Ovary (tissue), 3 donors: ENCODE data around the gene DENND1A.

Experiments used
- CTCF ChIP-seq, 3 donors: fragments of 450-650 bp in 2 of 3; fragments of 200-600 bp in 1 of 3; IDR thresholded peaks; one replicate each; pipeline versions ENCODE4 v1.5.1 to v1.8.0; 2016 to 2022; ENCODE audit warnings: antibody characterized with exemption in 3 of 3, mild to moderate bottlenecking in 1 of 3
- EP300 ChIP-seq: sonication (generic); formaldehyde crosslinking; IDR thresholded peaks from one replicate; pipeline ENCODE4 v1.6.1; 2017; ENCODE audit warnings: antibody characterized with exemption
- POLR2A ChIP-seq: fragments of 450-650 bp; IDR thresholded peaks from one replicate; pipeline ENCODE4 v1.6.1; 2017; ENCODE audit warnings: antibody characterized with exemption, mild to moderate bottlenecking, moderate library complexity
- donor health status: DM: no; HTN: no; CAD: no.

DNA sequence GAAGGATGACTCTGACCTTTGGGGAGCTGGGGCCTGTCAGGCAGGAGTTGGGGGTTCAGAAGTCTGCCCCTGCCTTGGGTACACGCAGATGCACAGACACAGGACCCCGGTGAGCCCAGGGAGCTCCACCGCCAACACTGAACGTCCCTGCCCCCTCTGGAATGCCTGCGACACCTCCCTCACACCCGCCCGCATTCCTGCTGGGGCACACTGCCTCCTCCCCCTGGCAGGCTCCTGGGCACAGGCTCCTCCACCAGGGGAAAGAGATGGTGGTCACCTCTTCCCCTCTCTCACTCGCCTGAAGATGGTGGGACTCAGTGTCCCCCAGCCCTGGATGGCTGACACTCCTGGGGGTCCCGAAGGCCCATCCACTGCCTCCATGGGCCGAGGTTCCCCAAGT lies 561.9 kb downstream of the DENND1A start:
- TF ChIP-seq CTCF (IDR thresholded peaks at IDR 0.05) (no peak), POLR2A (no peak), EP300 (no peak)
